ENCODE measurements around the gene CNN1.

DNA sequence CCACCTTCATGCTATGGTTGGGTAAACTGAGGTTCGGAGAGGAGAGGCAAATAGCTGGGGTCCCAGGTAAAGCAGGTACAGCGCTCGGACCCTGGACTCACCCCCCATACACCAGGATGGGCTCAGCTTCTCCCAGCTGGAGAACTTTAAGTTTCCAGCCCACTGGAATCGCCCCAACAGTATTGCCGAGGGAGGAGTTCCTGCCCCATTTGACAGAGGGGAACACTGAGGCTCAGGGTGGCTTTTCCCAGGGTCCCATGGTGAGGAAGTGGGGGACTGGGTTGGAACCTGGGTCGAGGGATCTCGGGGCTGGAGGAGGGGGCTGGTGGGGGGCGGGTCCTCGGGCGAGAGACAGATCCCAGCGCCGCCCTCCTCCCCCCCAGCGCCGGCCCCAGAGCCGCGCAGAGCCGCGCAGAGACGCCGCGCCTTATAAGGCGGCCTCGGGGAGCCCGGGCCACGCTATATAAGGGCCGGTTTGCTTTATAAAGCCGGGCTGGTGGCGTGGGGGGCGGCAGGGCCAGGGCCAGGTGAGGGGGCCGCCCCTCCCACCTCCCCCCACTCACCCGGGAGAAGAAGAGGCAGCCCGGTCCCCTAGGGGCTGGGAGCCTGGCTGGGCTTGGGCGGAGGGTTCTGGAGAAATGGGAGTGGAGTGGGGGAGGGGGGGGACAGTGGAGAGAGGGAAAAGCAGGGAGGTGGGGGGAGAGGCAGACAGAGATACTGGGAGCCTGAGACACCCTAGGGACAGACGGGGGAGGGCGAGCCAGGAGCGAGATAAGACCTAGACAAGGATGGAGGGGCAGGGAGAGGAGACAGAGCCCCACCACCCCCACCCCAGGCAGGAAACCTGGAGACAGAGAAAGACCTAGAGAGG, 1.1 kb downstream of the CNN1 start:
- TF ChIP-seq, protein P1, sequence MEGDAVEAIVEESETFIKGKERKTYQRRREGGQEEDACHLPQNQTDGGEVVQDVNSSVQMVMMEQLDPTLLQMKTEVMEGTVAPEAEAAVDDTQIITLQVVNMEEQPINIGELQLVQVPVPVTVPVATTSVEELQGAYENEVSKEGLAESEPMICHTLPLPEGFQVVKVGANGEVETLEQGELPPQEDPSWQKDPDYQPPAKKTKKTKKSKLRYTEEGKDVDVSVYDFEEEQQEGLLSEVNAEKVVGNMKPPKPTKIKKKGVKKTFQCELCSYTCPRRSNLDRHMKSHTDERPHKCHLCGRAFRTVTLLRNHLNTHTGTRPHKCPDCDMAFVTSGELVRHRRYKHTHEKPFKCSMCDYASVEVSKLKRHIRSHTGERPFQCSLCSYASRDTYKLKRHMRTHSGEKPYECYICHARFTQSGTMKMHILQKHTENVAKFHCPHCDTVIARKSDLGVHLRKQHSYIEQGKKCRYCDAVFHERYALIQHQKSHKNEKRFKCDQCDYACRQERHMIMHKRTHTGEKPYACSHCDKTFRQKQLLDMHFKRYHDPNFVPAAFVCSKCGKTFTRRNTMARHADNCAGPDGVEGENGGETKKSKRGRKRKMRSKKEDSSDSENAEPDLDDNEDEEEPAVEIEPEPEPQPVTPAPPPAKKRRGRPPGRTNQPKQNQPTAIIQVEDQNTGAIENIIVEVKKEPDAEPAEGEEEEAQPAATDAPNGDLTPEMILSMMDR (IDR thresholded peaks at IDR 0.05), result no peak
- TF ChIP-seq POLR2A (IDR thresholded peaks at IDR 0.05), result peak; percentile 13 to 50

Measured in heart left ventricle (tissue), 13 donors.